A673 (cell line): Measurements from ENCODE around the gene RSPH3. TPM values are rescaled to one million over a fixed set of nuclear protein-coding genes. Genes with fewer than 3 reads are reported as not detected.

Source experiments
- BruUV-seq: library from RNA; stranded (reverse); fragments of 400-500 nt; replicated peaks from 2 replicates; lab custom pipeline; 2021; lab: Mats Ljungman, UMichigan
- CTCF ChIA-PET: fragments of 300-600 bp; sonication (Branson Sonifier 250); formaldehyde crosslinking; loops from one replicate; lab custom pipeline; 2022; ENCODE audit warnings: antibody characterized with exemption; lab: Charles Lee
- POLR2A ChIA-PET: fragments of 300-600 bp; sonication (Branson Sonifier 250); formaldehyde crosslinking; loops from one replicate; lab custom pipeline; 2022; ENCODE audit warnings: antibody characterized with exemption; ENCODE audit not compliant: low non-redundant PET; lab: Charles Lee
- DNase-seq: peaks from one replicate; pipeline ENCODE4 v3.0.0-alpha.2; 2015; ENCODE audit warnings: low spot score
- H3K27ac ChIP-seq: fragments of 200-600 bp; sonication (generic); 2 replicates; pipeline ENCODE4 v1.5.1; 2016; ENCODE audit warnings: mixed run types, low read depth, mild to moderate bottlenecking, mixed read lengths, antibody characterized with exemption, low read length; ENCODE audit not compliant: poor library complexity, severe bottlenecking
- H3K27me3 ChIP-seq: fragments of 200-600 bp; sonication (generic); replicated peaks from 2 replicates; pipeline ENCODE4 v1.6.1; 2017; ENCODE audit warnings: mixed run types, low read depth, mild to moderate bottlenecking, mixed read lengths, antibody characterized with exemption, low read length; ENCODE audit not compliant: insufficient read depth, poor library complexity
- H3K36me3 ChIP-seq: fragments of 200-600 bp; sonication (generic); 2 replicates; pipeline ENCODE4 v1.6.1; 2016; ENCODE audit warnings: mixed run types, mild to moderate bottlenecking, mixed read lengths, antibody characterized with exemption, low read length; ENCODE audit not compliant: insufficient read depth, poor library complexity, severe bottlenecking
- H3K4me1 ChIP-seq: fragments of 200-600 bp; sonication (generic); 2 replicates; pipeline ENCODE4 v1.6.1; 2017; ENCODE audit warnings: mixed run types, mild to moderate bottlenecking, mixed read lengths, antibody characterized with exemption, low read length; ENCODE audit not compliant: insufficient read depth, poor library complexity, severe bottlenecking
- H3K4me3 ChIP-seq: fragments of 200-600 bp; sonication (generic); 2 replicates; pipeline ENCODE4 v1.5.1; 2016; ENCODE audit warnings: low read depth, mixed run types, mild to moderate bottlenecking, mixed read lengths, low read length; ENCODE audit not compliant: poor library complexity, severe bottlenecking
- H3K9me3 ChIP-seq: fragments of 200-600 bp; sonication (generic); 2 replicates; pipeline ENCODE4 v1.6.1; 2016; ENCODE audit warnings: mixed run types, low read depth, mild to moderate bottlenecking, mixed read lengths, antibody characterized with exemption, low read length; ENCODE audit not compliant: poor library complexity, severe bottlenecking
- EZH2 ChIP-seq: fragments of 200-600 bp; sonication (generic); IDR thresholded peaks from 2 replicates; pipeline ENCODE4 v1.6.1; 2017; ENCODE audit warnings: borderline replicate concordance, low read depth, mild to moderate bottlenecking, mixed read lengths, antibody characterized with exemption, low read length; ENCODE audit not compliant: poor library complexity, severe bottlenecking
- intact Hi-C: fragments of 100-400 bp; cut with micrococcal nuclease; formaldehyde crosslinking; loops from one replicate; pipeline ENCODE4 v1.10.0; 2022; ENCODE audit not compliant: unreplicated experiment
- total RNA-seq: library from RNA; stranded (reverse); gene quantifications from 2 replicates; pipeline ENCODE4 v1.2.3, GENCODE V29; 2021
- TF ChIP-seq, protein P1 (sequence below): fragments of 300-800, 200-600 bp; sonication (generic); conservative IDR thresholded peaks from 2 replicates; pipeline ENCODE4 v1.5.1; 2017; ENCODE audit warnings: low read depth, mild to moderate bottlenecking, antibody characterized with exemption, low read length, moderate library complexity, mixed read lengths

Gene RSPH3
- total RNA-seq, 1 experiment from 2014 or later, result 4.0 TPM

DNA sequence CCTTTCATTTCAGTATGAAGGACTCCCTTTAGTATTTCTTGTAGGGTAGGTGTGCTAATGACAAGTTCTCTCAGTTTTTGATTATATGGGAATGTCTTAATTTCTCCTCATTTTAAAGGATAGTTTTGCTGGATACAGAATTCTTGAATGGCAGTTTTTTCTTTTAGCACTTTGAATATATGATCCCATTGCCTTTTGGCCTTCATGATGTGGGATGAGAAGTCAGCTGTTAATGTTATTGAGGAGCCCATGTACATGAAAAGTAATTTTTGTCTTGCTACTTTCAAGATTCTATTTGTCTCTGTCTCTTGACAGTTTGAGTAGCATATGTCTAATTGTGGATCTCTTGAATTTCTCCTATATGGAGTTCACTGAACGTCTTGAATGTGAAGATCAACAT is 30.9 kb downstream of the RSPH3 start:
- intact Hi-C loops, result no loop called here
- CTCF ChIA-PET, result no interaction called here
- Histone ChIP-seq H3K4me3 (no peak overlapping the region), H3K9me3 (peaks cover 9% of the 10 kb centered on the region), H3K36me3 (no peaks in the 10 kb centered on the region), H3K27ac (no peak overlapping the region), H3K27me3 (no peaks in the 10 kb centered on the region), H3K4me1 (no peaks in the 10 kb centered on the region)
- no peak for DNase-seq
- BruUV-seq, result no TSS peak
- POLR2A ChIA-PET, result no interaction called here
- no peak for TF ChIP-seq EZH2
- TF ChIP-seq, protein P1, sequence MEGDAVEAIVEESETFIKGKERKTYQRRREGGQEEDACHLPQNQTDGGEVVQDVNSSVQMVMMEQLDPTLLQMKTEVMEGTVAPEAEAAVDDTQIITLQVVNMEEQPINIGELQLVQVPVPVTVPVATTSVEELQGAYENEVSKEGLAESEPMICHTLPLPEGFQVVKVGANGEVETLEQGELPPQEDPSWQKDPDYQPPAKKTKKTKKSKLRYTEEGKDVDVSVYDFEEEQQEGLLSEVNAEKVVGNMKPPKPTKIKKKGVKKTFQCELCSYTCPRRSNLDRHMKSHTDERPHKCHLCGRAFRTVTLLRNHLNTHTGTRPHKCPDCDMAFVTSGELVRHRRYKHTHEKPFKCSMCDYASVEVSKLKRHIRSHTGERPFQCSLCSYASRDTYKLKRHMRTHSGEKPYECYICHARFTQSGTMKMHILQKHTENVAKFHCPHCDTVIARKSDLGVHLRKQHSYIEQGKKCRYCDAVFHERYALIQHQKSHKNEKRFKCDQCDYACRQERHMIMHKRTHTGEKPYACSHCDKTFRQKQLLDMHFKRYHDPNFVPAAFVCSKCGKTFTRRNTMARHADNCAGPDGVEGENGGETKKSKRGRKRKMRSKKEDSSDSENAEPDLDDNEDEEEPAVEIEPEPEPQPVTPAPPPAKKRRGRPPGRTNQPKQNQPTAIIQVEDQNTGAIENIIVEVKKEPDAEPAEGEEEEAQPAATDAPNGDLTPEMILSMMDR, result no peak

DNA sequence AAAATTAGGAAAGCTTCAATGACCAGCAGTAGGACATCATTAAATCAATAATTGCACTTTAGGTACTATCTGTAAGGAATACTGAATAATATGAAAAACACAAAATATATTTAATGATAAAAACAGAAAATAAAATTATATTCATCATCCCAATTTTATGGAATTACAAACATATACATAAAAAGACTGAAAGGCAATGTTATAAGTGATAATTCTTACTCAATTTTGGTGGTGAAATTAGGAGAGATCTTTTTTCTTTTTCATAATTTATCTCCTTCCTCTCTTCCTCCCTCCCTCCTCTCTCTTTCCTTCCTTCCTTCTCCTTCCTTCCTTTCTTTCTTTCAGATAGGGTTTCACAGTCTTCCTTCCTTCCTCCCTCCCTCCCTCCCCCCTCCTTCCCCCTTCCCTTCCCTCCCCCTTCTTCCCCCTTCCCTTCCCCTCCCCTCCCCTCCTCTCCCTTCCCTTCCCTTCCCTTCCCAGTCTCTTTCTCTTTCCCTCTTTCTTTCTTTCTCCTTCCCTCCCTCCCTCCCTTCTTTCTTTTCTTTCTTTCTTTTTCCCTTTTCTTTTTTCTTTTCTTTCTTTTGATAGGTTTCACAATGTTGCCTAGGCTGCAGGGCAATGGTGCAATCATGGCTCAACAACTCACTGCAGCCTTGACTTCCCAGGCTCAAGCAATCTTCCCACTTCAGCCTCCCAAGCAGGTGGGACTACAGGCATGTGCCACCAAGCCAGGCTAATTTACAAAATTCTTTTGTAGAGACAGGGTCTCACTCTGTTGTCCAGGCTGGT is 36.8 kb downstream of the RSPH3 start:
- intact Hi-C loops, result no loop called here
- H3K4me3 ChIP-seq, result no peak overlapping the region
- peaks cover 3% of the 10 kb centered on the region for H3K9me3 ChIP-seq
- BruUV-seq, result no TSS peak
- no peaks in the 10 kb centered on the region for H3K4me1 ChIP-seq
- CTCF ChIA-PET, result no interaction called here
- TF ChIP-seq, protein P1, result no peak
- TF ChIP-seq EZH2, result no peak
- H3K27ac ChIP-seq, result no peak overlapping the region
- H3K36me3 ChIP-seq, result no peaks in the 10 kb centered on the region
- no peaks in the 10 kb centered on the region for H3K27me3 ChIP-seq
- no peak for DNase-seq
- POLR2A ChIA-PET, result no interaction called here

DNA sequence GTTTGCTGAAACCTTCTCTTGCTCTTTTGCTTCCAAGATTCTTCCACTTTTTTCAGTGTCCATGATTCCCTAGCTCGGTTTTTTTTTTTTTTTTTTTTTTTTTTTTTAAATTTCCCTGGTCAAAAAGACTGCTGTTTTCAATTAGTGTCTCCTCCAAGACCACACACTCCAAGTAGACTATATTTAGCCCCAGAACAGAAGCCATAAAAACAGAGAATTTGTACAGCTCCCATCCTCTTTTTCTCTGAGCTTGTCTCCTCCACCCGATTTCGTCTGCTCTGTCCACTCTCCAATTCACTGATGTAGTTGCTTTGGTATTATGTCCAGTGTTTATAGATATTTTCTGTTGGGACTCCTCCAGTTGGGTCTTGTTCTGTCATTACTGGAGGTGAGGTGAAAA is 37.6 kb downstream of the RSPH3 start:
- CTCF ChIA-PET, result interaction anchor here (0.7 kb wide), 1 partner anchor 46 kb away, joined by 3 read pairs; no protein-coding TSS in a partner anchor
- intact Hi-C loops, result no loop called here
- H3K36me3 ChIP-seq, result no peaks in the 10 kb centered on the region
- DNase-seq, result no peak
- no peaks in the 10 kb centered on the region for H3K27me3 ChIP-seq
- POLR2A ChIA-PET, result no interaction called here
- no peak overlapping the region for H3K4me3 ChIP-seq
- no peaks in the 10 kb centered on the region for H3K4me1 ChIP-seq
- no peak overlapping the region for H3K27ac ChIP-seq
- TF ChIP-seq, protein P1, result no peak
- no peak for TF ChIP-seq EZH2
- H3K9me3 ChIP-seq, result peaks cover 3% of the 10 kb centered on the region
- BruUV-seq, result no TSS peak
